T-helper 1 cell treated with Interleukin-12 subunit alpha and Interleukin-12 subunit beta and Interleukin-4 antibody, amounts not matched to agents 30 ng/mL and 1 ng/mL, for 36 hours (primary cell): ENCODE data around the gene ZNF544. TPM values are rescaled to one million over a fixed set of nuclear protein-coding genes. Genes with fewer than 3 reads are reported as not detected.

Experiments used
- intact Hi-C: fragments of 100-400 bp; cut with micrococcal nuclease; formaldehyde crosslinking; loops from one replicate; pipeline ENCODE4 v1.15.1; 2024
- total RNA-seq: library from RNA; stranded (reverse); gene quantifications from 2 replicates; pipeline ENCODE4 v1.2.3, GENCODE V29; 2022

ZNF544 gene
- total RNA-seq, result 41.6 and 42.0 TPM in 2 replicates

- intact Hi-C loops, result loop anchor here (1.0 to 2.0 kb wide), 4 partner anchors 50 to 248 kb away; partner anchors contain the start of genes ERVK3-1, ZNF446, ZNF8 and ZSCAN22
Observed at GRCh38 chr19:58228585-58229254, at the start of gene ZNF544. TSS of gene ZNF544 (plus strand) at chr19:58228914. CDS start at chr19:58244024, 15,110 bp downstream.

GRCh38 chr19:58181902-58182576 is 46.7 kb upstream of the ZNF544 start:
- intact Hi-C loops, result loop anchor here (1.0 to 5.0 kb wide), 6 partner anchors 205 to 902 kb away; partner anchors contain the start of genes RPS5, ZBTB45, ZNF211 and ZNF304

GRCh38 chr19:58182577-58182988 is 46.1 kb upstream of the ZNF544 start:
- intact Hi-C loops, result loop anchor here (1.0 to 5.0 kb wide), 6 partner anchors 204 to 902 kb away; partner anchors contain the start of genes RPS5, ZBTB45, ZNF211 and ZNF304

DNA sequence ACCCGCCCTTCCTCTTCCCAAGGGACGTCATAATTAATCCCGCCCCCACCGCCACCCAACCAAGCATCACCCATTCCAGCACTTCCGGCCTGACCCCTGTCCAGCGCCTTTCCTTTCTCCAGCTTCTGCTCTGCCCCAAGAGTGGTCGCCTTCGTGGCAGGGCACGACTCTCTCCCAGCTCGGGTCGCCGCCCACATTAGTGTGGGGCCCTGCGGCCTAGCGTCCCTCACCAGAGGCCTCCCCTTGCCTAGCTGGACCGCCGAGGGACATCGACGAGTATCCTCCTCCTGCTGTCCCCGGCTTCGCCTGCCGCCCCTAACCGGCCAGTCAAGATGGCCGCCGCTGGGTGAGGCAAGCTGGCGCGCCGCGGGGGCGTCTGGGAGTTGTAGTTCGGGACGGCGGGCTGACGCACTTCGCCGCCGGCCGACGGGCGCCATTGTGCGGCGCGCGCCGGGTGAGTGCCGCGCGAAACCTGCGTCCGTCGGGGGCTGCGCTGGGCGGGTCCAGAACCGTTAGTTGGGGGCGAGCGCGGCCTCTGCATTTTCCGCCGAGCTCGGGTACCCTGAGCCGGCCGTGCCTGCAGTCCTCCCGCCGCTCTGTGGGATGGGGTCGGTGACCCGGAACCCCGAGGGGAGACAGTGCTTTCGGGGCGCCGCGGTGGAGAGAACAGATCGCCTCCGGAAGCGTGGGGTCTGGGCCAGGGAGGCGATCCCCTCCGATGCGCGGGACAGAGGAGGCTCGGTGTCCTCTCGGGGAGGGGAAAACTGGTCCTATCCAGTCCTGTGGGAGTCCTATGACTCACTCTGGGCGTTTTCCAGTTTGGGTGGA is 45.5 kb upstream of the ZNF544 start, which contains the start of gene ZNF274:
ZNF274 (plus strand) TSS at position 73 of the 828 bp plus-strand sequence. CDS start 905 bp downstream, outside the sequence.
- intact Hi-C loops, result loop anchor here (1.0 to 5.0 kb wide), 17 partner anchors 95 to 903 kb away; partner anchors contain the start of genes ERVK3-1, RPS5, TRAPPC2B and ZBTB45

GRCh38 chr19:58183817-58184215 is 44.9 kb upstream of the ZNF544 start:
- intact Hi-C loops, result loop anchor here (1.0 to 5.0 kb wide), 14 partner anchors 94 to 832 kb away; partner anchors contain the start of genes ERVK3-1, RPS5, TRAPPC2B and ZNF132

DNA sequence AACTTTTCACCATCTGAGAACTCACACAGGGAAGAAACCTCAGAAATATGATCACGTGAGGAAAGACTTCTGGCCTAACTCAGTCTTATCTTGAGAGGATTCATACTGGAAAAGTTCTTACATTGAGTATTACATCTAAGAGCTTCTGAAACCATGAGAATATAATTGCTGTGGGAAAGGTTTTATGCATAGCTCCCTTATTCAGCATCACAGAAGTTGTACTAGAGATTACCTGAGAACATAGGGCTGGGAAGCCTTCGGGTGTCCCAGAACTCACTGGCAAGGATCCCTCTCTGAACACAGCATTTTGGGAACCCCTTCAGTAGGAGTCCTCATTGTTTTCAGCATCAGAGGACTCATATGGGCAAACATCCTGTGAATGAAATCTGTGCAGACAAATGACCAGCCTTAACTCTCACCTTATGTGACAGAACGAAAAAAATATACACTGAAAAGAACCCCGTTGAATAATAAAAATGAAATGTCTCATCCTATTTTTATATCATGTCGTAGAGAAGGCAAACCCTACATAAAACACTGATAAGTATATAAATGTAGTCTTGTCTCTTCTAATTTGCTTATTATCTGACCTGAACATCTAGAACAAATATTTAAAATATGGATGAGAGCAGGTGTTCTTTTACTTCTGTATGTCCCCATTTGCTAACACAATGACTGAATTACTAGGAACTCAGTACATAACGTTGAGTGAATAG is 31.7 kb upstream of the ZNF544 start:
- intact Hi-C loops, result loop anchor here (5.0 kb wide), 1 partner anchor 60 kb away; no protein-coding TSS in a partner anchor

GRCh38 chr19:58203814-58204475 is 24.8 kb upstream of the ZNF544 start:
- intact Hi-C loops, result no loop called here

DNA sequence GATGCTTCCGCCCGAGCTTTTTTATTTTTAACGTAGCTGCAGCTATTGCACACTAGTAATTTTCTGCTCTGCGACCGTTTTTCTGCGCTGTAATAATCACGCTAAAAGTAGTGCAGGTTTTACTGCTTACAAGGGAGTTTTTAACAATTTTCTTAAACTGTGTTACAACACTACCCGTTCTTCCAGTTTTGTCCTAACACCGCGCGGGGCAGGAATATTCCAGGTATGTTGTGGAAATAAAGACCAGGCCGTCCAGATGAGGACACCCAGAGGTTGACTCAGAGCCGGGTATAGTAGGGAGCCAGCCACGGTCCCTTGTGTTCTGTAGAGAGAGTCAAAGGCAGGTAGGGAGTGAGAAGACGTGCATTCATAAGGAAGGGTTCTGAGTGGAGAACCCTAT is 24.1 kb upstream of the ZNF544 start:
- intact Hi-C loops, result no loop called here

- intact Hi-C loops, result no loop called here
Observed at GRCh38 chr19:58209577-58209976, 19.1 kb upstream of the ZNF544 start.

- intact Hi-C loops, result no loop called here
Observed at GRCh38 chr19:58212336-58213074, 16.2 kb upstream of the ZNF544 start.

DNA sequence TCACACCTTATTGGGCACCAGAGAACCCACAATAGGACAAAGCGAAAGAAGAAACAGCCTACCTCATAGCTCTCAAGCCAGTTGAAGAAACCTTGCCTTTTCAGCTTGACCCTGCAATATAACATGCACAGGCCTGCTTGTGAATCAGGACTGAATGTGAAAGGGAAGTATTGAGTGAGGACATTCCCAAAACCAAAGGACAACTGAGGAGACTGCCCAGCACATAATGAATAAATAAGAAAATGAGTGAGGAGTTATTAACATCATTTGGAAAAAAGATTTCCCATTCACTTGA is 15.7 kb upstream of the ZNF544 start:
- intact Hi-C loops, result no loop called here

- intact Hi-C loops, result no loop called here
Observed at GRCh38 chr19:58217069-58217481, 11.6 kb upstream of the ZNF544 start.

DNA sequence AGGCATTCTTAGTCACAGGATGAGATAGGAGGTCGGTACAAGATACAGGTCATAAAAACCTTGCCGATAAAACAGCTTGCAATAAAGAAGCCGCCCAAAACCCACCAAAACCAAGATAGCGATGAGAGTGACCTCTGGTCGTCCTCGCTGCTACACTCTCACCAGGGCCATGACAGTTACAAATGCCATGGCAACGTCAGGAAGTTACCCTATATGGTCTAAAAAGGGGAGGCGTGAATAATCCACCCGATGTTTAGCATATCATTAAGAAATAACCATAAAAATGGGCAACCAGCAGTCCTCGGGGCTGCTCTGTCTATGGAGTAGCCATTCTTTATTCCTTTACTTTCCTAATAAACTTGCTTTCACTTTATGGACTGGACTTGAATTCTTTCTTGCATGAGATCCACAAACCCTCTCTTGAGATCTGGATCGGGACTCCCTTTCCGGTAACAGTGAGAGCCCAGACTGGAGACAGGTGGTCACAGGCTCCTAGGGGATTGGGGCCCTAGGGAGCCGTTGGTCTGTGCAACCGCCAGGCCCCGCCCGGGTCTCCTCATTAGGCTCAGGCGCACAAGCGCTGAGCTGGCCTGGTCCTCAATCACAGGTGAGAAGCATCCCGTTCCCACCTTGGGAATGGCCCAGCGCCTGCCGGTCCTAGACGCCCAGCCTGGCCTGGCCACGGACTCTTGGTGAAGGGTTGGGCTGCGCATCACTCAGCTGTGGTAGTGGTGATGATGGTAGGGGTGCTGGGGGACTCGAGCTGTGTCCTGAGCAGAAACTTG is 10.9 kb upstream of the ZNF544 start:
- intact Hi-C loops, result no loop called here

GRCh38 chr19:58218899-58219298 is 9.8 kb upstream of the ZNF544 start:
- intact Hi-C loops, result loop anchor here (1.0 kb wide), 3 partner anchors 107 to 300 kb away; partner anchors contain the start of genes ZBTB45, ZNF132 and ZSCAN22

DNA sequence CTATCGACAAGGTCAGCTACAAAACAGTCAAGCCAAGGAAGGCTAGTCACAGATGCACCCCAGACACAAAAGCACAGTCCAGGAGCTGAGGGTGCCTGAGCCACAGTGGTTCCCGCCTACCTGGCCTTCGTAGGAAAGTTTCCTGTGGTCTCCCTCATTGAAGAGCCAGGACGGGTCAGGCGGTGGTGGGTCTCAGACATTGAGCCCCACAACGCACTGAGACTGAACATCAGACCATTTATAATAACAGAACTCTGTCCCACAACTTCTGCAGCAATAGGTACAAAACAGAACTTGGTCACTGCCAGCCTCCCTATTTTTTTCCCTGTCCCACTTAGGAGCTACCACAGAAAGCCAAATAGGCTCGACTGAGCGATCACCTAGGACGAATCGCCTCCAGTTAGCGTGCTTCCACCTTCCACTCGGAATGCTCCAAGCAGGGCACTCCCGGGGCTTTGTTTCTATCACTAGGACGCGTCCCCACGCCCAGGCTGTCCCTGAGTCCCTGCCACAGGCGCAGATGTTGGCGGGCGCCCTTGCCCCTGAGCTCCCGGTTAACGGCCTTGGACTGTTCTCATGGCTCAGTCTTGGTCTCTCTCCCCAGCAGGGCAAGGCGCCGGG is 640 bp upstream of the ZNF544 start:
- intact Hi-C loops, result loop anchor here (1.0 to 2.0 kb wide), 4 partner anchors 50 to 248 kb away; partner anchors contain the start of genes ERVK3-1, ZNF446, ZNF8 and ZSCAN22

DNA sequence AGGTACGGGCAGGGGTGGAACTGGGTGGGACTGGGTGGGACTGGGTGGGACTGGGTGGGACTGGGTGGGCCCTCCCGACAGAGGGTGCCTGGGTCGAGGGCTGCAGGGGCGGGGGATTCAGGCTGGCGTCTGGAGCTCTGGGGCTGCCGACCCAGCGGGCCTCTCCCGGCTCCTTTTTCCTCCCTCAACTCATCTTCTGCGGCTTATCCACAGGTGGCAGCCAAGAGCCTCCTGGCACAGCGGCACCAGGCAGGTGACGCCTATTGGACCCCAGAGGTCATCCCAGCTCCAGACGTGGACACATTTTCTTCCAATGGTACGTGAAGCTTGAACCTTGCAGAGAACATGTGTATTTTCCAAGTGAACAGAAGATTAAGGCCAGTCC is 533 bp downstream of the ZNF544 start:
- intact Hi-C loops, result loop anchor here (2.0 kb wide), 1 partner anchor 98 kb away; the partner anchor contains the start of gene ZSCAN22

DNA sequence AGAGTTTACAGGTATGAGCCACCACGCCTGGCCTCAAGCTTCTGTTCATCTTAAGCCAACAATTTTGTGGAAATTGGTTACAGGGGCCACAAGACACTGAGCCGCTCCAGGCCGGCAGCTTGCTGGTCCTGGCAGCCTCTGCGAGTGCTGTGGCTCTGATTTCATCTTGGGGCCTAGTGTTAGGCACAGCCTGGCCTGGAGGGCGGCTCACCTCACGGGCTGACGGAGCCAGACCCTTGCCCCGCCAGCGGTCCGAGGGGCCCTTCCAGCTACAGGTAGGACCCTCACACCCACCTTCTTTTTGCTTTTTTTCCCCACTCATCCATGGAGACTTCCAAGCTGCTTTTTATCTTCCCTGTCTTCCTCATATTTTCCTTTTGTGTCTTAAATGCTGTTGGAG is 8.6 kb downstream of the ZNF544 start:
- intact Hi-C loops, result no loop called here

DNA sequence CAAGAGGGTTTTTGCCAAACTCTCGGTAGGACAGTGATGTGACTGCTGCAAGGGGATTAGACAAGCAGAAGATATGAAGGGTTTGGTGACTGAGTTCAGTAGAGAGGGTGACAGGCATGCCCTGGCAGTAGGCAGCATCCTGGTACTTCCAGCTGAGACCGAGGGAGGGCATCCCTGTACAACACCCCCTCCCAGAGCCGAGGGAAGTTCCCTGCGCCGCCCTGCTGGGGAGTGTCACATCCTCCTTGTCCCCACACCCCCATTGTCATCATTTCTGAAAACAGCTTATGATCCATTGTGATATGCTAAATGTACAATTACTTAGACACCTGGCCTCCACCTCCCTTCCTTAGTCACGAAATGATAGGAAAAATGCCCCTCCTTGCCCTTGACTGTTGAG is 14.6 kb downstream of the ZNF544 start:
- intact Hi-C loops, result no loop called here
